A172 (cell line): ENCODE measurements around the gene KCNJ4. TPM values are rescaled to one million over a fixed set of nuclear protein-coding genes. Genes with fewer than 3 reads are reported as not detected.

Source experiments
- DNase-seq: peaks from one replicate; pipeline ENCODE4 v3.0.0-alpha.2; 2015; ENCODE audit warnings: low spot score
- total RNA-seq: library from RNA; depleted of rRNA; stranded (reverse); fragments of >200 nt; shearing (Covaris generic); gene quantifications from 2 replicates; pipeline ENCODE4 v1.2.3, GENCODE V29; 2014; rRNA removed

Gene KCNJ4
- 0.31 TPM in 1 of 2 replicates, not detected in the other for total RNA-seq

GRCh38 chr22:38455076-38455529 lies at the start of gene KCNJ4:
Gene KCNJ4 (minus strand): TSS chr22:38455199. CDS start chr22:38428132, 27,067 bp downstream.
- DNase-seq: no peak

- no peak for DNase-seq
Observed at GRCh38 chr22:38503021-38503420, 48.0 kb upstream of the KCNJ4 start.

GRCh38 chr22:38501797-38502672 lies 47.0 kb upstream of the KCNJ4 start:
- DNase-seq: no peak

- DNase-seq: no peak
Observed at GRCh38 chr22:38497869-38498268, 42.9 kb upstream of the KCNJ4 start.

- no peak for DNase-seq
Observed at GRCh38 chr22:38494939-38495338, 39.9 kb upstream of the KCNJ4 start.

- no peak for DNase-seq
Observed at GRCh38 chr22:38494498-38494897, 39.5 kb upstream of the KCNJ4 start.

GRCh38 chr22:38491707-38492348 lies 36.8 kb upstream of the KCNJ4 start:
- DNase-seq: no peak

GRCh38 chr22:38490915-38491314 lies 35.9 kb upstream of the KCNJ4 start:
- DNase-seq: peak; percentile 27

GRCh38 chr22:38490475-38490874 lies 35.5 kb upstream of the KCNJ4 start:
- no peak for DNase-seq

- no peak for DNase-seq
Observed at GRCh38 chr22:38489561-38490145, 34.7 kb upstream of the KCNJ4 start.

GRCh38 chr22:38489142-38489541 lies 34.1 kb upstream of the KCNJ4 start:
- no peak for DNase-seq

GRCh38 chr22:38487946-38488345 lies 32.9 kb upstream of the KCNJ4 start:
- no peak for DNase-seq

- DNase-seq: no peak
Observed at GRCh38 chr22:38485783-38486182, 30.8 kb upstream of the KCNJ4 start.

- no peak for DNase-seq
Observed at GRCh38 chr22:38484244-38484643, 29.2 kb upstream of the KCNJ4 start.

GRCh38 chr22:38482662-38483308 lies 27.8 kb upstream of the KCNJ4 start:
- DNase-seq: no peak

- no peak for DNase-seq
Observed at GRCh38 chr22:38481871-38482332, 26.9 kb upstream of the KCNJ4 start.

GRCh38 chr22:38481162-38481870 lies 26.3 kb upstream of the KCNJ4 start:
- DNase-seq: no peak

- DNase-seq: no peak
Observed at GRCh38 chr22:38479096-38479837, 24.3 kb upstream of the KCNJ4 start.

- no peak for DNase-seq
Observed at GRCh38 chr22:38477585-38477984, 22.6 kb upstream of the KCNJ4 start.

- no peak for DNase-seq
Observed at GRCh38 chr22:38474003-38474607, 19.1 kb upstream of the KCNJ4 start.
